Right ventricle myocardium superior (tissue), 1 donor: ENCODE results near the gene COG5. TPM values are rescaled to one million over a fixed set of nuclear protein-coding genes. Genes with fewer than 3 reads are reported as not detected.
"Not testable (repeated sequence)": the region's sequence is repeated elsewhere in the genome, so short reads cannot be mapped to it uniquely, and the experiment has no call there.

Source experiments
- ATAC-seq: fragments of 200-7000 bp; cut with Tn5 transposase; one replicate; pipeline ENCODE4 v1.9.1; 2020; ENCODE audit warnings: mild to moderate bottlenecking; ENCODE audit not compliant: poor library complexity
- DNase-seq: peaks from one replicate; pipeline ENCODE4 v3.0.0-alpha.2; 2020
- intact Hi-C: fragments of 100-400 bp; cut with DNase I; formaldehyde crosslinking; loops from one replicate; pipeline ENCODE4 v1.11.2; 2022
- total RNA-seq: library from RNA; stranded (reverse); fragmentation: NEBNext Ultra II Directional; extraction: Animal tissue kit (Norgen Biotek cat#: 25700); gene quantifications from one replicate; pipeline ENCODE4 v1.2.1, GENCODE V29; 2021
- donor health status: DM: no; HTN: yes; CAD: no; lungs with severe emphysema.

The COG5 gene
- total RNA-seq, 1 donor from 2014 or later: 49.2 TPM

DNA sequence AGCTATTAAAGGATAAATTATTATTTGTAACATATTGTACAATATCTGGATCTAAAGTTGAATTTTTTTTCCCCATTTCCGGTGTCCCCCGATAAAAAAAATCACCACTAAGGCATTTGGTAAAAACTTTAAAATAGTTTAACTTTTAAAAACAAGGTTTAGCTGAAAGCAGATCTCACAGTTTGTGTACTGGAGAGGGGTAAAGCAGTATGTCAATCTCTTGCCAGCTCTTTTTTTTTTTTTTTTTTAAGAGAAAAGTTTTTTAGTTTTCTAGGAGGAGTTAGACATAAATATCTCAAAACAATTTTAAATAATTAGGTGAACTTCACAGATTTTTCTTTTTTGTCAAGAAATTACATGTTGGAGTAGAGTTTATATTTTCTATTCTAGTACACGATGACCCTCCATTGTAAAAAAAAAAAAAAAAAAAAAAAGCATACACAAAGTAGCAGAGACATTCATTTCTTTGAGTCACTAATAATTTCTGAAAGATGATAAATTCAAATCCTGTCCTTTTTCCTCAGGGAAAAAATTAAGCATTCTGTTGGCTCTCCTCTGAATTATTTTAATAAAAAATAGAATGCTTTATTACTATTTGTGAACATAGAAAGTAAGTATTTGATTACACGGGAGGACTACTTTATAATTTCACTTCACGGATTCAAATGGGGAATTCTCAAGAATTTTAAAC is 396.8 kb downstream of the COG5 start:
- no peak for ATAC-seq
- intact Hi-C loops: no loop called here
- DNase-seq: no peak

DNA sequence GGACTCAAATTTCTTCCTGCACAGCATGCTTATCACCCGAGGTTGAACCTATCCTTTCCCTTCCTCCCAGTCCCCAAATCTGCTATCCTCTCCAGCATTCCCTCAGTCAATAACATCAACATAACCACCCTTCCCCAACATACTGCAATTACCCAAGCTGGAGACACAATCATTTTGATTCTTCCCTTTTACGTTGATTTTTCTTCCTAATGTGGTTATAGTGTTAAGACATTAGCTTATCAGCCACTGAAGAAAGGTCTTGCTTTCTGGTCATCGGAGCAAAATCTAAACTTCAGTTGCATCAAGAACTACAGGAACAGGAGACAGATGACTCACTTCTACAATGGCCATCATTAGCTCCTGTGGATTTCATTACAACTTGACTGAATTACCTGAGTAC is 398.4 kb downstream of the COG5 start:
- intact Hi-C loops: no loop called here
- DNase-seq: no peak
- ATAC-seq: no peak

DNA sequence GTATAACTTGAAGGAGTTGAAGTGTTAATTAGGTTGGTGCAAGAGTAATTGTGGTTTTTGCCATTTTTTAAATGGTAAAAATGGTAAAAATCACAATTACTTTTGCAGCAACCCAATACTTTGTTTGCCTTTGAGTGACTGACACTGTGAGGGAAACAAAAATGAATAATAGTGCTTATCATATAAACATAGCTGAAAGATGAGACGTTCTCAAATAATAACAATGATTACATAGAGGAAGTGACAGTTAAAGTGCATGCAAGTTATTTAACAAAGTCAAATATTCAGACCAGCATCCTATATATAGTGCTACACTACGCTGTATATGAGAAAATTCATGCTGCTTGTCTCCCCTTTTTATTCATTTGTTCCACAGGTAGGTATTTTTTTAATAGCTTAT is 399.6 kb downstream of the COG5 start:
- ATAC-seq: no peak
- intact Hi-C loops: no loop called here

DNA sequence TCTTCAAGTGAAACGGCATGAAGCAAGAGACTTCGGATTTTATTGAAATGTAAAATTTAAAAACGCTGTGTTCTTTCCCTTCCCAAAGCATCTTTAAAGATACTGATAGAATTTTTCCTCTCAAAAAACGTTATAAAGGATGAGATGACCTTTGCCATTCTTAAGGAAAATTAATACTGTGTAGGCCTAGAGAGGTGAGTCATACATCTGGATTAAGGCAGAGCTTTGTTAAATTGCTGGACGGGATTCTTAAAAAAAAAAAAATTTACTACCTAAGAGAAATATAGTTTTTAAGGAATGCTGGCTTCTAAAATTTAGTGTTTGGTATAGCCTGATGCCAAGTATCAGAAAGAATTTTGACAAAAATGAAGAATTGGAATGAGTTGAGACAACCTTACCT is 401.2 kb downstream of the COG5 start:
- DNase-seq (no peak), ATAC-seq (no peak)
- intact Hi-C loops: no loop called here

More for the DNA sequence above, 399.6 kb downstream of the COG5 start:
- no peak for DNase-seq

DNA sequence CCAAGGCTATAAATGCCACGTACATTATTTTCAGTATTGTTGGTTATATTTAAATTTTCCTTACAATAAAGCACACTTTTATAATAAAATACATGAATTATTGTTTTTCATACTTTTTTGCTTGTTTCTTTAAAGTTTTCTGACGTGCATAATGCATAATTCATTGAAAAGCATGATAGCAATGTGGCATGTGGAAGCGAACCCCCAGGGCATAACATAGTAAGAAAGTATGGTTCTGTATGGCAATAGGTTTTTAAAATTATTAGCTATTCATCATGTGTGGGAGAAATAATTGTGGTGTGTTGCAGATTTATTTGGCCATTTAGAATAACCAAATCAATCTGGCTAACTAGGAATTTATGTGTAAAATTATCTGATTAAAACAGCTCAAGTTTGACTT is 402.3 kb downstream of the COG5 start:
- DNase-seq (no peak), ATAC-seq (no peak)
- intact Hi-C loops: no loop called here

DNA sequence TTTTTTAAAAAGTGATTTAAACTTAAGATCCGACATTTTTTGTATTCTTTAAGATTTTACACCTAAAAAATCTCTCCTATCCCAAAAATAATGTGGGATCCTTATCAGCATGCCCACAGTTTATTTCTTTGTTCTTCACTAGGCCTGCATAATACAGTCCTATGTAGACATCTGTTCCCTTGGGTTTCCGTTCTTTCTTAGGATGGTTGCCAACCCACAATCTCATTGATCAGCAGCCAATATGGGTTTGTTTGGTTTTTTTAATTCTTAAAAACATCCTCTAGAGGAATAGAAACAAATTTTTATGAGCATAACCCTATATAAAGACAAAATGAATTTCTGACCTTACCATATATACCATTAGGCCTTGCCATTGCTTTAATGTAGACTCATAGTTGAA is 403.3 kb downstream of the COG5 start:
- intact Hi-C loops: no loop called here
- DNase-seq (no peak), ATAC-seq (no peak)

DNA sequence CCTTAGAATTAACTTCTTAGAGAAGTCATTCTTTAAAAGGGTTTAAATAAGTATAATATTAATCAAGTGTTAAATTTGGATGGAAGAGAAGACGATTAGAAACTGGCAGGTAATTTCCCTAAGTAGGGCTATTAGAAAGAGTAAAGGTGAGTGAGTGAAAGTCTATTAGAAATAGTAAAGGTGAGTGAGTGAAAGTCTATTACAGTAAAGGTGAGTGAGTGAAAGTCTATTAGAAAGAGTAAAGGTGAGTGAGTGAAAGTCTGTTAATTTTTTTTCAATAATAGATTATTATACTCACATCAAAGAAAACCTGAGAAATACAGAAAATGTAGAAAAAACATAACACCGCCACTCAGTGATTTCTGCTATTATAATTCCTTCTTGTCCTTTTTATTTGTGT is 405.7 kb downstream of the COG5 start:
- intact Hi-C loops: no loop called here
- DNase-seq (no peak), ATAC-seq (no peak)

DNA sequence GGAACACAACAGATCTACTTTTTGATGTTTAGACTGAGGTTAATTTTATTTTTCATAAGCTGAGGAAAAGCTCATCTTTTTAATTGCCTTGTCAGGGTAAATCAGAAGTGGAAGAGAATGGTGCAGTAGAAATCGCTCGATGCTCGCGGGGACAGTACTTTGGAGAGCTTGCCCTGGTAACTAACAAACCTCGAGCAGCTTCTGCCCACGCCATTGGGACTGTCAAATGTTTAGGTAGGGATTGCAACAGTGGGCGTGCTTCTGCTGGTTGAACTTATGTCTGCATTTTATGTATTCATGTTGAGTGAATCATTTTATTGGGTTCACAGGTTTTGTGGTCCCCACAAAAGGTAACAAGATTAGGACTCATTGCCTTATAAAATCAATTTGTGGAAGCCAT is 406.6 kb downstream of the COG5 start:
- DNase-seq: no peak
- intact Hi-C loops: no loop called here
- ATAC-seq: no peak

DNA sequence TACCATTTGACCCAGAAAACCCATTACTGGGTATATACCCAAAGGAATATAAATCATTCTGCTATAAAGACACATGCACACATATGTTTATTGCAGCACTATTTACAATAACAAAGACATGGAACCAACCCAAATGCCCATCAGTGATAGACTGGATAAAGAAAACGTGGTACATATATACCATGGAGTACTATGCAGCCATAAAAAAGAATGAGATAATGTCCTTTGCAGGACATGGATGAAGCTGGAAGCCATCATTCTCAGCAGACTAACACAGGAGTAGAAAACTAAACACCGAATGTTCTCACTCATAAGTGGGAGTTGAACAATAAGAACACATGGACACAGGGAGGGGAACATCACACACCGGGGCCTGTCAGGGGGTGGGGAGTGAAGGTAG is 408.0 kb downstream of the COG5 start:
- intact Hi-C loops, DNase-seq: not testable (repeated sequence)

DNA sequence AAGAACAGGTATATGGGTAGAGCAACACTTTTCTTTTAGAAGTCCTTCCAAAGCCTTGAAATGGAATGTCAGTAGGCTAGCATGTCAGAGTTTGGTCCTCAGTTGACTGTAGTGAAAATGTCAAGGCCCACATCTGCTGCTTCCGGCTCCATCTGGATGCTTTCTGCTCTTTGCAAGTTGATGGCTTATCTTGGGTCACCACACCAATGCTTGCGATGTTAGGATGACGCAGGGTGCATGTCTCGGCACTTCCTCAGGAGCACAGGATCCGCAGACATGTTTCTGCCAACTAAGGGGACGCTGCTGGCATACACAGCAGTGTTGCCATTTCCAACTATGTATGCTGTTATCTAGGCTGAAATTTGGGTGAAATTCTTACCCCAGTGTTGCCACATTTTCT is 408.9 kb downstream of the COG5 start:
- ATAC-seq (no peak), DNase-seq (no peak)
- intact Hi-C loops: loop anchor here (5.0 kb wide), 1 partner anchor 363 kb away; no protein-coding TSS in a partner anchor

More for the DNA sequence above, 408.0 kb downstream of the COG5 start:
- ATAC-seq: not testable (repeated sequence)

DNA sequence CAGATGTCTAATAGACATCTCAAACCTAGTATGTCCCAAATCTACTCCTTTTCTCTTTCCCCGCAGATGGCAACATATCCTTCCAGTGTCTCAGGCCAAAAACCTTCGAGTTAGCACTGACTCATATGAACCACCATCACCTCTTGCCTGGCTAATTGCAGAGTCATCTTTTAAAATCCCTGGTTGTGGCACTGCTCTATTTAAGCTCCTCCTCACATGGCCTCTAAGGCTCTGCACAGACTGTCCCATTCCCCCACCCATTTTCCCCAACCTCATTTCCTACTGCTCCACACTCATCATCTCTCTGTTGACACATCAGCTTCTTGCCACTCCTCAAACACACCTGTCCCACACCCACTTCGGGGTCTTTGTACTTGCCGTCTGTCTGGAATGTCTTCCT is 411.7 kb downstream of the COG5 start:
- intact Hi-C loops: loop anchor here (5.0 kb wide), 1 partner anchor 360 kb away; no protein-coding TSS in a partner anchor
- no peak for ATAC-seq
- no peak for DNase-seq

Other genes starting within 250 kb of the COG5 start
- gene GPR22, start 93.9 kb downstream of the COG5 start, total RNA-seq: 36.4 TPM
- gene DUS4L, start 51 bp upstream of the COG5 start, total RNA-seq: 9.4 TPM
- 108 TPM for gene BCAP29, start 16.3 kb upstream of the COG5 start, total RNA-seq
- gene SLC26A4, start 96.9 kb upstream of the COG5 start, total RNA-seq: 0.46 TPM
- 18.9 TPM for gene CBLL1, start 180.2 kb upstream of the COG5 start, total RNA-seq
- gene SLC26A3, start 239.3 kb upstream of the COG5 start, total RNA-seq: not detected